ENCODE results near the gene CARD8.
"Not testable (repeated sequence)": the region's sequence is repeated elsewhere in the genome, so short reads cannot be mapped to it uniquely, and the experiment has no call there.

The CARD8 gene

DNA sequence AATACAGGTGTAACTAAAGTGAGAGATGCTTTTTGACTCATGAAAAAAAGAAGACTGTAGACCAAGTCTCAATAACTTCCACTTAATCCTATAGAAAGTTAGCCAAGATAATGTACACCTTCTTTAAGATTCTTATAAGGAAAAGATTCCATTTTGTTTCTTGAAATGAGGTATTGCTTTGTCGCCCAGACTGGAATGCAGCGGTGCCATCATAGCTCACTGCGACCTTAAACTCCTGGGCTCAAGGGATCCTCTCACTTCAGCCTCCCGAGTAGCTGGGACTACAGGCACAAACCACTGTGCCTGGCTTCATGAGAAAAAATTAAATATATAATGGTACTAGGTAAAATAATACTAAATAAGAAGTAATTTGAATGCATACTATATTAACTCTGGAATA is 3.3 kb upstream of the CARD8 start:
- DNase-seq, result not testable (repeated sequence)

DNA sequence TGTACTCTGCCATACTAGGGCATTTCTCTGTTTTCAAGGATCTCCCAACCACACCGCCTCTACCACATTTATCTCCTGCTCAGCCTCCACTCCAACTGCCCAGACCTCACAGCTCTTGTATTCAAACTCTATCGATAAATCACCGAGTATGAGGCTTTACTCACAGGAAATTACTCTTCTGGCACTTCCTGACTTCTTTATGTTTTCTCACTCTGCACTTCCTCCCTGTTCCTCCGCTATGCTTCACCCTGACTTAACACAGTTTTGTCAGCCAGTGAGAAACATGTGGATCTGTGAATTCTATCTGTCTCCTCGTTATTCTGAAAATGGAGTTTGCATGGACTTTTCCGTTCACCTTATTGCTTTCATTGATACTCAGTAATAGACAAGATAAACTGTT is 2.6 kb upstream of the CARD8 start:
- DNase-seq, result no peak

DNA sequence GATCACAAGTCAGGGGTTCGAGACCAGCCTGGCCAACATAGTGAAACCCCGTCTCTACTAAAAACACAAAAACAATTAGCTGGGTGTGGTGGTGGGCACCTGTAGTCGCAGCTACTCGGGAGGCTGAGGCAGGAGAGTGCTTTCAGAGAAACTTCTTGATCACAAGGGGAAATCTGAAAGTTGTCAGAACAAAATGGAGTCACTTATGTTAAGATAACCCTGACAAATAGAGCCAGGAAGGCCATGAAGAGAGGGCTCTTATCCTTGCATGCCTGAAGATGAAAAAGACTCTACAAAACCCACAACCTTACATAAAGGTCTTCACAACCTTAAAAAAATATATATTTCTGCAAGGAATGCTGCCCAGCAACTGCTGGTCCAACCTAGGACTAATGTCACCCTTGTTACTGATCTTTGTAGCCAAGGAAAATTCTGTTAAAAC is 1.2 kb downstream of the CARD8 start:
- DNase-seq, result no peak

DNA sequence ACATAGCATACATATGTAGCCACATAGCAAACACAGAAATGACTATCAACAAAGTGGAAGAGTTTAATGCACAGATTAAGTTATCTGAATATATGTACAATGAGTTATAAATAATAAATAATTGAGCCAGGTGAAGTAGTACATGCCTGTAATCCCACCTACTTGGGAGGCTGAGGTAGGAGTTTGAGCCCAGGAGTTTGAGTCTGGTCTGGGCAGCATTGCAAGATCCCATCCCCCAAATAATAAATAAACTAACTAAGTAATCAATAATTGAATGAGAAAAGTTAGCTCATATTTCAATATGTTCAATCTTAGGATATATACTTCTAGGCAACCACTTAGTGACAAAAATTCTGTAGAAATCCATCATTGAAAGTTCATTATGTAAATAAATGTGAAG is 1.7 kb downstream of the CARD8 start:
- DNase-seq, result no peak

DNA sequence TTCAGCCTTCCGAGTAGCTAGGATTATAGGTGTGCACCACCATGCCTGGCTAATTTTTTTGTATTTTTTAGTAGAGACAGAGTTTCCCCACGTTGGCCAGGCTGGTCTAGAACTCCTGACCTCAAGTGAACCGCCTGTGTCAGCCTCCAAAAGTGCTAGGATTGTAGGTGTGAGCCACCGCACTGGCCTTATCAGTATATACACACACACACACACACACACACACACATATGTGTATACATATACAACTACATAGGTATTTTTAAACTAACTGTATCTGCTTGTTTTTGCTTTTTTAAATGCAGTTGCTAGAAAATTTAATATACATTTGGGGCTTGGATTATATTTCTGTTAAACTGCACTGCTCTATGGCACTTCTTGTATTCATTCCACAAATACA is 3.1 kb downstream of the CARD8 start:
- DNase-seq, result no peak

DNA sequence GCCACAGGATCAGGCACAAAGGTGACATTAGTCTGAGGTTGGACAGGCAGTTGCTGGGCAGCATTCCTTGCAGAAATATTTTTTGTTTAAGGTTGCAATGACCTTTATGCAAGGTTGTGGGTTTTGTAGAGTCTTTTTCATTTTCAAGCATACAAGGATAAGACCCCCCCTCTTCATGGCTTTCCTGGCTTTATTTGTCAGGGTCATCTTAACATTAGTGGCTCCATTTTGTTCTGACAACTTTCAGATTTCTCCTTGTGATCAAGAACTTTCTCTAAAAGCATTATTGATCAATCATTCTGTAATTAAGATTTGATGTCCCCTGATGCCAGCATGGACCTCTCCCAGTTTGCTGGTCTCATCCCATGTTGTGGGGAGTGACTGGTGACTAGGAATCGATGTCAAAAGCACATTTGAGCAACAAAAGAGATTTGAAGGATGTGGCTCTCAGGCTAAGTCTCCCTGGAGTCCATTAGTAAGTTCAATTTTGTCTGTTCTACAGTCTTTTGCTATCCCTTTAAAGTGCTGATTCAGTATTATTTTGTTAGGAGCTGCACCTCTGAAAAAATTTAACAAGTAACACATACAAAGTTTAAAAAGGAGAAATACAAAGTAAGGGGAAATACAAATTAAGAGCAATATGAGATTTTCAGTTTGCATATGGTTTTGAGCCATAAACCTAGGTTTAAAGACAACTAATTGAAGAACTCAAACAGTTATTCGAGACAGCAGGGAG is 5.3 kb downstream of the CARD8 start:
- DNase-seq, result no peak

DNA sequence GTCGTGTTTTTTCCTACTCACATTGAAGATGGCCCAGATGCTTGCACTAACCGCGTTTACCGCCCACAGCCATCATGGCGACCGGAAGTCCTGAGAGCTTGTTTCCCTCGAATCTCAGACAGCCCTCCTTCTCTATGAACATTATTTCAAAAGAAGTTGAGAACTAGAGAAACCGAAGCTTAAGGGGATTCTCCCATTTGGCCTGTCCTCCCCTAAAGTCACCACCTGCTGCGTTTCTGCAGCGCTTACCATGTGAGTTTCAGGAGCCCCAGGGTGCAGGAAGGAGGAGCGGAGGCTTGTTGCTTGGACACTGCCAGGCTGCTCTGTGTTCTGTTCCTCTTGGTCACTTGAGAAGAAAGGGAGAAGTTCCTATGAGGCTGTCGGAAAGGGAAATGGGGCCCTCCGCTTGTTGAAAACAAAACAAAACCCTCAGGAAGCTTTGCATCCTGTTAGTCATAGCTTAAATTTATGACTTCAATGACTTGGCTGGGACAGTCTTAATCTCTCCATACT is 6.2 kb downstream of the CARD8 start:
- DNase-seq, result no peak

DNA sequence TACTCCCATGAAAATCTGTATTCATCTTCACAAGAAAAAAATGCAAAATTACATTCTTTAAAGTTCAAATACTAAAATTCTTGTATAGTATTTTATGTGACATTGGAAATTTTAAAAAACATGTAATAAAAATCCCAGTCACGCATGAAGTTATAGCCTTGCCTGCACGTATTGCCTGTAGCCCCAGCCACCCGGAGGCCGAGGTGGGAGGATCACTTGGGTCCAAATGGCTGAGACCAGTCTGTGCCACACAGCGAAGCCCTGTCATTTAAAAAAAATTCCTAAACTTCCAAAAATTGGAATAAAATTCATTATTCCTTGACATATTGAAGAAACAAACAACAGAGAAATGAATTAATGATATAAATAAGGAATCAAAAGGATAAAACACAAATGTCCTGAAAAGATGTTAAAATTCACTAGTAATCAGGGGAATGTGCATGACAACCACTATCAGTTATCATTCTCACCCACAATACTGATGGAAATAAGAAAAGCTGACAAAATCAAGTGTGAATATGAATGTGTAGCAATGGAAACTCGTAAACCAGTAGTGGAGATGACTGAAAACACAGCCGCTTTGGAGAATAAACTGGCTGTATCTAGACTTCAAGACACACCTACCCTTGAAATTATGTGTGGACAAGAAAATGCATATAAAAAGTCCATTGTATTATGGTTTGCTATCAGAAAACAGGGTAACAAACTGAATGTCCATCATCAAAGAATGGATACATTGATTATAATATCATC is 7.5 kb downstream of the CARD8 start:
- DNase-seq, result no peak

DNA sequence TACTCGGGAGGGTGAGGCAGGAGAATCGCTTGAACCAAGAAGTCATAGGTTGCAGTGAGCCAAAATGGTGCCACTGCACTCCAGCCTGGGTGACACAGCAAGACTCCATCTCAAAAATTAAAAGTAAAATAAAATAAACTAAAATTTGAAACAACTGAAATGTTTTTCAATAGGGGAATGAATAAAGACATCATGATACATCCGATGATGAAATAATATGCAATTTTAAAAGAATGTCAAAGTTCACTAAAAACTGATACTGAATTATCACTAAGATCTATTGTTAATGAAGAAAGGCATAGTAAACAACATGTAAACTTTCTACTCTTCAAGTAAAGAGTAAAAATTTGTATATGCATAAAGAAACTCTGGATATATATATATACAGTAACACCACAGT is 8.5 kb downstream of the CARD8 start:
- DNase-seq, result no peak

DNA sequence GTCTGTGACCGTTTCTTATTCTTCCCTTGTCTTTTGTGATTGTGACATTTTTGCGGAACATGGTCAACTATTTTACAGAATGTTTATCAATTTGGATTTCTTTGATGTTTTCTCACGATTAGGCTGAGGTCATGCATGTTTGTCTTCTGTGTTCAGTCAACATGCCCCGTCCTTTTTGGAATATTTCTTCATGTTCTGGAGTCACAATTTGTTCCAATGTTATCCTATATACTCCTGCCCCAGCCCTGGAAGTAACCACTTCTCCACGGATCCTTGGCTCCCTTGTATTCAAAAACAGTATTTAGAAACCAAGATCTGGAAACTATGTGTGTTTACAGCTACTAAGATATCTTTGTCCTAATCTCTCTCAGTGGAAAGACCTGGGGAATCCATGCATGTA is 9.6 kb downstream of the CARD8 start:
- DNase-seq, result no peak

DNA sequence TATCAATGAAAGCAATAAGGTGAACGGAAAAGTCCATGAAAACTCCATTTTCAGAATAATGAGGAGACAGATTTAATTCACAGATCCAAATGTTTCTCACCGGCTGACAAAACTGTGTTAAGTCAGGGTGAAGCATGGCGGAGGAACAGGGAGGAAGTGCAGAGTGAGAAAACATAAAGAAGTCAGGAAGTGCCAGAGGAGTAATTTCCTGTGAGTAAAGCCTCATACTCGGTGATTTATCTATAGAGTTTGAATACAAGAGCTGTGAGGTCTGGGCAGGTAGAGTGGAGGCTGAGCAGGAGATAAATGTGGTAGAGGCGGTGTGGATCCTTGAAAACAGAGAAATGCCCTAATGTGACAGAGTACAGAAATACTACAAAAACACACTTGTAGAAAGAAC is 11.4 kb downstream of the CARD8 start:
- DNase-seq, result no peak

DNA sequence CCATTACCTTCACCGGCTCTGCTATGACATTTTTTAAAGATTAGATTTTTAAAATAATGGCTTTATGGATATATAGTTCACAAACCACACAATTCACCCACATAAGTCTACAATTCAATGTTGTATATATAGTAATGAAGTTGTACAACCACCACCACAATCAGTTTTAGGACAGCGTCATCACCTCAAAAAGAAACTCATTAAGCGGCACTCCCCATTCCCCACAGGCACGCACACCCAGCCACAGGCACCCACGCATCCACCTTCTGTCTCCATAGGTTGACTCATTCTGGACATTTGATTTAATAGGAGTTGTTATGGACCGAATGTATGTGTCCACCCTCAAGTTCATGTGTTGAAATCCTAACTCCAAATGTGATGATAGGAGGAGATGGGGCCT is 13.9 kb downstream of the CARD8 start:
- DNase-seq, result not testable (repeated sequence)

DNA sequence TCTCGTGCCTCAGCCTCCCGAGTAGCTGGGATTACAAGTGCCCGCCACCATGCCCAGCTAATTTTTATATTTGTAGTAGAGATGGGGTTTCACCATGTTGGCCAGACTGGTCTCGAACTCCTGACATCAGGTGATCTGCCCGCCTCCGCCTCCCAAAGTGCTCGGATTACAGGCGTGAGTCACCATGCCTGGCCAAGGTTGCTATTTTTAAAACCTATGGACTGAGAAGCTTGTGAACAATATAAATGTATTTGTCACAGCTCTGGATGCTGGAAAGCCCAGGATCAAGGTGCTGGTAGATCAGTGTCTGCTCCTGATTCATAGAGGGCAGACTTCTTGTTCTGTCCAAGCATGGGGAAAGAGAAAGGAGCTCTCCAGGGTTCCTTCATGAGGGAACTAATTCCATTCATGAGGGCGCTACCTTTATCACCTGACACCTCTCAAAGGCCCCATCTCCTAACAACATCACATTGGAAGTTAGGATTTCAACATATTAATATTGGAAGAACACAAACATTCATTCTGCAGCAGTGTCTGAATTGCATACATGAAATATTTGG is 16.1 kb downstream of the CARD8 start:
- DNase-seq, result no peak

DNA sequence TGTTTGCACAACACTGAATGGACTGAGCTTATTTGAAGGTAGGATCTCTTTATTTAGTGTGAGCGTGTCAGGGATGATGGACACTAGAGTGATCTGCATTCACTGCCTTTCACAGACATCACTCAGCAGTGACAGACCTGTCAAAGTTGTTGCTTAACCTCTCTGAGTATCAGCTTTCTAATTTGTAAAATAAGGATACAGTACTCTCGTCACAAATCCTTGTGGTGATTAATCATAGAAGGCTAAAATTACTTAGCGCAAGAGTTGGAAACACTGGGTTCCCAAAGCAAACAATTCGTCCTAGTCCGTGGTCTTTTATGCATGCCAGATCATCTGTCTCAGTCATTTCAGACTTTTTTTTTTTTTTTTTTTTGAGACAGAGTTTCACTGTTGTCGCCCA is 16.6 kb downstream of the CARD8 start:
- no peak for DNase-seq

DNA sequence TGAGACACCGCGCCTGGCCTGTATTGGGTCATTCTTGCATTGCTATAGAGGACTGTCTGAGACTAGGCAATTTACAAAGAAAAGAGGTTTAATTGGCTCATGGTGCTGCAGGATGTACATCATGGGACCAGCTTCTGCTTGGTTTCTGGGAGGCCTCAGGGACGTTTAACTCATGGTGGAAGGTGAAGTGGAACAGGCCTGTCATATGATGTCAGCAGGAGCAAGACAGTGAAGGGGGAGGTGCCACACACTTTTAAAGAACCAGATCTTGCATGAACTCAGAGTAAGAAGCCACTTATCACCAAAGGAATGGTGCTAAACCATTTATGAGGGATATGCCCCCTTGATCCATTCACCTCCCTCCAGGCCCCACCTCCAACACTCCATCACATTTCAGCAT is 18.7 kb downstream of the CARD8 start:
- no peak for DNase-seq

DNA sequence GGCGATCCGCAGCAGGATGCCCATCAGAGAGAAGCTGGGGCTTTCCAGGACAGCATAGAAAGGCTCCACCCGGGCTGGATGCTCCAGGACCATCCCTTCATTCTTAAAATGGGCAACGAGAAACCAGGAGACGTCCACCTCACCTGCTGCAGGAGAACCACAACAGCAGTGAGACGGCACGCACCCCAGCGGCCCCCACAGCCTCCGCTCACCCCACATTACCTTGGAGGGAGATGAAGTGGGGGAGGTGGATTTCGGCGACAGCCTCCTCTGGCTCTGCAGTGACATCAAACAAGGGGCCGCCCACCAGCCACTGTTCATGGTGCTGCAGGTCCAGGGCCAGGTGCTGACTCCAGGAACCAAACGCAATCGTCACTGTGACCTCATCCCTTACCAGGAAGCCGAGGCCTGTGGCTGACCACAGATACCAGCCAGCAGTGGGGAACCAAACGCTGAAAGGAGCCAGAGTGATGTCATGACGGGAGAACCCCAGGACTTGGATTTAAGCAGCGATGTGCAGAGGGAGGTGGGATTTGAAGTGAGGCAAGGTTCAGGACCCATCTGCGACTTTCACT is 25.1 kb downstream of the CARD8 start:
- DNase-seq, result no peak

DNA sequence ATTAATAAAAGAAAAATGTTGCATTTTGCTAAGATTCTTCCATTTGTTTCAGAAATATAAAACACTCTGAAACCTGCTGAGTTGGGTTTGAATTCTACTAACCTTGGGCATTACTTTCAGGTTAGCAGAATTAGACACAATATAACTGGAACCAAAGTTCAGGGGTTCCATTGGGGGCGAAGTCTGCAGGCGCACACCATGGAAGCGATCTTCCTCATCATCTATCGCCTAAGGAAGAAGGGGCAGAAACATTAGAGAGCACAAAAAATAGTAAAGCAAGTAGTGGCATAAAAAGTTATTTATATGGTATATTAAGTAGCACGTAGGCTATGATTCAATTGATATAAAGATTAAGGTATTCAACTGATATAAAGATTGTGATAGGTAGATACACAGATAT is 34.1 kb downstream of the CARD8 start:
- DNase-seq, result no peak

DNA sequence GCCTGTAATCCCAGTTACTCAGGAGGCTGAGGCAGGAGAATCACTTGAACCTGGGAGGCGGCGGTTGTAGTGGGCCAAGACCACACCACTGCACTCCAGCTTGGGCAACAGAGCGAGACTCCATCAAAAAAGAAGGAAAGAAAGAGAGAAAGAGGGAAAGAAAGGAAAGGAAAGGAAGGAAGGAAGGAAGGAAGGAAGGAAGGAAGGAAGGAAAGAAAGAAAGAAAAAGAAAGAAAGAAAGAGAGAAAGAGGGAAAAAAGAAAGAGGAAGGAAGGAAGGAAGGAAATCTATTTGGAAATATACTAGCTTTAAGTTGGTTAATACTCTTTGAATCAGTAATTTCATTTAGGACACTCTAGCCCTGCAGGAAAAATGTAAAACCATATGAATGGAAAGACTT is 34.9 kb downstream of the CARD8 start:
- not testable (repeated sequence) for DNase-seq

DNA sequence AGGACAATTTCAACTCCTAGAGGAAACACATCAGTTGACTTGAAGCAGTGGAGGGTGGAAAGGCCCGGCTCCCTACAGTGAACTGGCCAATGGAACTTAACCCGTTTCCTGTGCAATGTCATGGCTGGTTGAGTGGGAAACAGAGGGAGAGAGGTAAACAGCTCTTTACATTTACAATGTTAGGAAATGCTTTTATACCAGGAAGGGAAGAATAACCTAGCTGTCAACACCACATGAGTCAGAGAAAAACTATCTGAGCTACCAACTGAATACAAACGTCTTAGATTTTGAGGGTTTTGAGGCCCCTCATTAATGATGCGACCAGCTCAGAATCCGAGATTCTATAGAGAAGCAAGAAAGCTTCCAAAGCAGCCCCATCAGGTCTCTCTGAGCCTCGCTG is 36.7 kb downstream of the CARD8 start:
- no peak for DNase-seq

DNA sequence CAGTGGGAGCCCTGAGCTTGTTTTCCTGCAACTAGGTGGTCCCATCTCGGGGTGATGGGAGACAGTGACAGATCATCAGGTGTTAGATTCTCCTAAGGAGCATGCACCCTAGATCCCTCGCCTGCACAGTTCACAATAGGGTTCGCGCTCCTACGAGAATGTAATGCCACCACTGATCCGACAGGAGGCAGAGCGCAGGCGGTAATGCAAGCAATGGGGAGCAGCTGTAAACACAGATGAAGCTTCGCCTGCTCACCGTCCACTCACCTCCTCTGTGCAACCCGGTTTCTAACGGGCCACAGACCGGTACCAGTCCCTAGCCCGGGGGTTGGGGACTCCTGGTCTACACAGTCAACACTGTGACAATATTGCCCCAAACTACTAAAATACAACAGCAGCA is 38.8 kb downstream of the CARD8 start:
- DNase-seq, result no peak

DNA sequence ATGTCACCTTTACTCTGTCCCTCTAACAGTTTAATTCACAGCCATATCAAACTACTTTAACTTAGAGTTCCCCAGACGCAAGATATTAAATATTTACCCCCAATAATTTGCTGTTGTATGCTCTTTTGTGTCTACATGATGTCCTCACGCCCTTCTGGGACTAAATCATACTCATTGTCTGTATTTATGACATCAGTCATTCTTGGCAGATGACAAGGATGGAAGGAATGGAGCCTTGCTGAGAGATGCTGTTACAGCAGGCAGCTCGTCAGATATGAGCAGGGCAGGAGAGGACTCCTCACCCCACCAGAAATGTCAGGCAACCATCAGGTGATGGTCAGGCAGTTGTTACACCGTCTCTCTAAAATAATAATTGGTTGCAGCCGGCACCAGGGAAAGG is 41.8 kb downstream of the CARD8 start:
- DNase-seq, result no peak

DNA sequence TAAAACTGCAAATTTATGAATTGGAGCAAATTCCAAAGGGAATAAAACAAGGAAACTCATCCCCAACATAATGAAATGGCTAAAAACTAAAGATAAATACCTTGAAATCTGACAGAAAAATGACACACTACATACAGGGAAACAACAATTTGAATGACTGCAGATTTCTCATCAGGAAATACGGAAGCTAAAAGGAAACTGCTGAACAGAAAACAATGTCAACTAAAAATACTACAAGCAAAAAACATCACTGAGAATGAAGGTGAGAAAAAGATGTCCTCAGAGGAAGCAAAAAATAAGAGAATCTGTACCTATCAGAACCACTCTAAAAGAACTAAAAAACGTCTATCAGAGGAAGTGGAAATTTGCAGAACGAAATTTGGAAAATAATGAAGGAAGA is 45.7 kb downstream of the CARD8 start:
- DNase-seq, result no peak

DNA sequence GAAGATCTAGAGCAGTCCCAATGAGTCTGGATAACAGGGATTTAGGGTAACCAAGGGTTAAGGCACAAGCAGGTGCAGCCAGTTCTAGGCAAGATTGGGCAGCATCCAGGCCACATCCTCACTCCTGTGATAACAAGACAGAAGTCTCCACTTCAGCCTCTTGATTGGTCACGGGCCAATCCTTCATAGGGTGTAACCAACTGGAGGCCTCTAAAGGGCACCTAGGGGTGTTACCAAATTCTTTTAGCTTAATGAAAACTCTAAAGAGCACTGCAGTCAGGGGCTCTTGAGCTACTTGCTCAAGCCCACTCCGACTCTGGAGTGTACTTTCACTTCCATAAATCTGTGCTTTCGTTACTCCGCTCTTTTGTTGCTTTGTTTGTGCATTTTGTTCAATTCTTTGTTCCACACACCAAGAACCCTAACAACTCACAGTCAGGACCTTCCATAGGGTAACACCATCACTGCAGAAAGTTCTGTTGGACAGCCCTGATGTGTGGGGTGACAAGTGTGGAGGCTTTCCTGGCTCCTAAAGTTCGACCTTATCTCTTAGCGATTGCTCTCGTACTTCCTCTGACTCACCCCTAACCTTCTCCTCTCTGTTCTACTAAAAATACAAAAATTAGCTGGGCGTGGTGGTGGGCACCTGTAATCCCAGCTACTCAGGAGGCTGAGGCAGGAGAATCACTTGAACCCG is 49.2 kb downstream of the CARD8 start:
- DNase-seq, result no peak
